K562 (cell line): ENCODE data around the gene ABCG1. TPM values are rescaled to one million over a fixed set of nuclear protein-coding genes. Genes with fewer than 3 reads are reported as not detected.

Experiments
- ATAC-seq: fragments of 200-7000 bp; cut with Tn5 transposase; 3 replicates; pipeline ENCODE4 v1.9.1; 2020; ENCODE audit warnings: moderate library complexity
- BruUV-seq: library from RNA; stranded (reverse); fragments of 400-500 nt; replicated peaks from 2 replicates; lab custom pipeline; 2021; lab: Mats Ljungman, UMichigan
- CTCF ChIA-PET: fragments of 300-600 bp; formaldehyde crosslinking; extraction: SDS; loops from one replicate; lab custom pipeline; 2021; ENCODE audit warnings: low intra/inter-chr PET ratio; lab: Yijun Ruan, JAX
- POLR2A ChIA-PET: fragments of 300-600, 350-650 bp; sonication (Branson Sonifier 250); formaldehyde crosslinking; extraction: SDS; loops from one replicate; lab custom pipeline; 2021; ENCODE audit warnings: antibody characterized with exemption, inconsistent platforms; lab: Yijun Ruan, JAX
- DNase-seq, 4 experiments: peaks; one replicate each; pipeline versions ENCODE4 v3.0.0 to v3.0.0-alpha.2; 2011 to 2018; ENCODE audit warnings: low spot score in 3 of 4, mixed read lengths in 3 of 4; ENCODE audit errors: extremely low read depth in 1 of 4
- FAIRE-seq: peaks from 2 replicates; lab custom pipeline; 2011; peaks lifted over from hg19 to GRCh38; lab: Jason Lieb, UNC
- H2AFZ ChIP-seq: 2 replicates; pipeline ENCODE4 v1.6.0; 2011; ENCODE audit warnings: low read depth, low read length, control low read depth, inconsistent platforms
- H3K27ac ChIP-seq: fragments of 200-600 bp; 3 replicates; pipeline ENCODE4 v1.8.0; 2011; ENCODE audit warnings: low read depth, mild to moderate bottlenecking, control low read depth, inconsistent platforms, low read length, moderate library complexity, mixed read lengths; ENCODE audit errors: extremely low read depth
- H3K27me3 ChIP-seq, 2 experiments: fragments of 300-600 bp in 1 of 2; 2 replicates in 1 of 2; 3 replicates in 1 of 2; pipeline versions ENCODE4 v1.6.0 to v1.8.0; 2011; ENCODE audit warnings: inconsistent platforms in 2 of 2, low read length in 2 of 2, mild to moderate bottlenecking in 1 of 2, mixed read lengths in 1 of 2, moderate library complexity in 1 of 2; ENCODE audit not compliant: control insufficient read depth in 2 of 2, insufficient read depth in 2 of 2
- H3K36me3 ChIP-seq: fragments of 300-600 bp; 3 replicates; pipeline ENCODE4 v1.8.0; 2011; ENCODE audit warnings: mild to moderate bottlenecking, low read length, inconsistent platforms; ENCODE audit not compliant: control insufficient read depth, insufficient read depth
- H3K4me1 ChIP-seq, 2 experiments: fragments of 200-600 bp in 1 of 2; replicated peaks in 1 of 2; 2 replicates in 1 of 2; 3 replicates in 1 of 2; pipeline versions ENCODE4 v1.5.1 to v1.8.0; 2011; ENCODE audit warnings: inconsistent platforms in 2 of 2, low read length in 2 of 2, mild to moderate bottlenecking in 1 of 2, mixed read lengths in 1 of 2, moderate library complexity in 1 of 2; ENCODE audit not compliant: control insufficient read depth in 2 of 2, insufficient read depth in 2 of 2
- H3K4me2 ChIP-seq: 2 replicates; pipeline ENCODE4 v1.6.1; 2011; ENCODE audit warnings: low read length, control low read depth, inconsistent platforms, mixed read lengths; ENCODE audit not compliant: insufficient read depth
- H3K4me3 ChIP-seq: fragments of 200-600 bp; sonication (generic), shearing (Covaris generic); 2 replicates; pipeline ENCODE4 v1.5.1; 2016; ENCODE audit warnings: control low read depth, inconsistent platforms
- H3K79me2 ChIP-seq: fragments of 200-600 bp; 3 replicates; pipeline ENCODE4 v1.8.0; 2011; ENCODE audit warnings: low read length, inconsistent platforms; ENCODE audit not compliant: control insufficient read depth, insufficient read depth
- H3K9ac ChIP-seq, 2 experiments: 2 replicates each; pipeline versions ENCODE4 v1.6.0 to v1.6.1; 2011; ENCODE audit warnings: low read depth in 2 of 2, low read length in 2 of 2, control low read depth in 1 of 2, inconsistent platforms in 1 of 2, mild to moderate bottlenecking in 1 of 2, mixed read lengths in 1 of 2; ENCODE audit not compliant: insufficient read depth in 1 of 2
- H3K9me1 ChIP-seq: one replicate; pipeline ENCODE4 v1.6.0; 2011; ENCODE audit warnings: inconsistent platforms, mild to moderate bottlenecking, low read length, moderate library complexity; ENCODE audit not compliant: control insufficient read depth, insufficient read depth
- H3K9me3 ChIP-seq: replicated peaks from 2 replicates; pipeline ENCODE4 v1.5.1; 2011; ENCODE audit warnings: low read depth, low read length, inconsistent platforms; ENCODE audit not compliant: control insufficient read depth, insufficient read depth
- H4K20me1 ChIP-seq: replicated peaks from 2 replicates; pipeline ENCODE4 v1.6.1; 2011; ENCODE audit warnings: low read length, inconsistent platforms, mixed read lengths; ENCODE audit not compliant: control insufficient read depth, insufficient read depth
- CREBBP ChIP-seq: IDR thresholded peaks from one replicate; pipeline ENCODE4 v1.6.1; 2012; ENCODE audit warnings: low read depth, mild to moderate bottlenecking, control low read depth, inconsistent platforms, low read length
- GABPB2 ChIP-seq: fragments of 250-450 bp; sonication (Bioruptor Pico); conservative IDR thresholded peaks from 2 replicates; pipeline ENCODE4 v1.5.1; 2021; ENCODE audit warnings: mild to moderate bottlenecking
- KAT7 ChIP-seq: sonication (generic); formaldehyde crosslinking; IDR thresholded peaks from 2 replicates; pipeline ENCODE4 v1.8.0; 2022; ENCODE audit warnings: missing genetic modification reagents, mild to moderate bottlenecking, borderline replicate concordance
- LARP7 ChIP-seq: fragments of 450-650 bp; IDR thresholded peaks from 2 replicates; pipeline ENCODE4 v1.6.1; 2016
- USF1 ChIP-seq: sonication (generic); formaldehyde crosslinking; IDR thresholded peaks from 2 replicates; pipeline ENCODE4 v1.9.0; 2022; ENCODE audit warnings: mild to moderate bottlenecking, missing genetic modification reagents
- ZBTB26 ChIP-seq: fragments of 450-650 bp; formaldehyde crosslinking; IDR thresholded peaks from 2 replicates; pipeline ENCODE4 v1.4.0; 2022; ENCODE audit warnings: missing genetic modification characterization
- ZNF766 ChIP-seq: fragments of 200-800 bp; sonication (Bioruptor generic); conservative IDR thresholded peaks from 2 replicates; pipeline ENCODE4 v1.6.1; 2016; ENCODE audit warnings: missing genetic modification characterization, missing compliant biosample characterization
- WGBS: fragments of 100-300 bp; shearing (Covaris generic); methylation state at CpG from one replicate; pipeline ENCODE4 v1.1.6; 2016; ENCODE audit warnings: low coverage, mixed read lengths; ENCODE audit not compliant: insufficient coverage; ENCODE audit errors: missing lambda C conversion rate; 5-methylcytosine and 5-hydroxymethylcytosine counted together
- in situ Hi-C: fragments of 300-500 bp; cut with MboI; formaldehyde crosslinking; loops from 4 replicates; pipeline ENCODE4 v1.15.0; 2018; ENCODE audit warnings: inconsistent platforms, mixed read lengths
- intact Hi-C: fragments of 100-400 bp; cut with micrococcal nuclease; formaldehyde crosslinking; loops from 2 replicates; pipeline ENCODE4 v1.14.2; 2022
- polyA plus RNA-seq, 8 experiments: library from polyadenylated mRNA; depleted of rRNA in 4 of 8; stranded (reverse) in 5 of 8; unstranded in 3 of 8; fragments of >200 nt; fragmentation: Nextera tagmentation in 2 of 8; fragmentation: Illumina TruSeq in 1 of 8; extraction: Ambion mirVana in 2 of 8; extraction: Trizol in 1 of 8; gene quantifications; 2 replicates each; pipeline versions ENCODE4 v1.2.1 to v1.2.3, GENCODE V29; 2011 to 2014; ENCODE audit warnings: inconsistent platforms in 1 of 8, missing spikeins in 1 of 8
- total RNA-seq, 7 experiments: library from RNA; depleted of rRNA in 6 of 7; stranded (reverse); fragments of >200 nt in 6 of 7; fragmentation: Illumina TruSeq in 2 of 7; extraction: Trizol in 2 of 7; gene quantifications; 2 replicates each; pipeline versions ENCODE4 v1.2.1 to v1.2.3, GENCODE V29; 2011 to 2021; ENCODE audit warnings: low replicate concordance in 1 of 7

ABCG1 gene
- total and polyA plus RNA-seq, 9 of the 15 experiments (the other 6 are each of a cell fraction or from before 2014, with no cell fraction given), result 0.04 to 0.09 TPM; not detected in 7

DNA sequence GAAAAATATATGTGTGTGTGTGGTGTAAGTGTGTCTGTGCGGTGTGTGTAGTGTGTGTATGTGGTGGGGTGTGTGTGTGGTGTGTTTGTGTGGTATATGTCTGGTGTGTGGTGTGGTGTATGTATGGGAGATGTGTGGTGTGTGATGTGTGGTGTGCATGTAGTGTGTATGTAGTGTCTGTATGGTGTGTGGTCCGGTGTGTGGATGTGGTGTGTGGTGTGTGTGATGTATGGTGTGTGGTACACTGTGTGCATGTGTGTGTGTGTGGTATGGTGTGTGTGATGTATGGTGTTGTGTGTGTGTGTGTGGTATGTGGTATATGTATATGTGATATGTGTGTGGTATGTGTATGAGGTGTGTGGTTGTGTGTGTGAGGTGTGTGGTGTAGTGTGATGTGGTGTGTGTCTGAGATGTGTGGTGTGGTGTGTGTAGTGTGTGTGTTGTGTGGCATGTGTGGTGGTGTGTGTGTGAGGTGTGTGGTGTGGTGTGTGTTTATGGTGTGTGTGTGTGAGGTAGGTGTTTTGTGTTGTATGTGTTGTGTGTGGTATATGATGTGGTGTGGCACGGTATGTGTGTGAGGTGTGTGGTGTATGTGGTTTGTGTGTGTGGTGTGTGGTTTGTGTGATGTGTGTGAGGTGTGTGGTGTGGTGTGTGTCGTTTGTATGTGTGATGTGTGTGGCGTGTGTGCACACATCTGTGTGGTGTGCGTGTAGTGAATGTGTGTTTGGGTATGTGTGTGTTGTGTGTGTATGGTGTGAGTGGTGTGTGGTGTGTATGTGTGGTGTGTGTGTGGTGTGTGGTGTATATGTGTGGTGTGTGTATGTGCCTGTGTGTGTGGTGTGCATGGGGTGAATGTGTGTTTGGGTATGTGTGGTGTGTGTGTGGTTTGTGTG lies 35.3 kb upstream of the ABCG1 start:
- H3K79me2 ChIP-seq, result no peaks in the 10 kb centered on the region
- in situ Hi-C loops, result no loop called here
- ChIA-PET CTCF (no interaction called here), POLR2A (no interaction called here)
- H3K4me2 ChIP-seq, result no peak overlapping the region
- intact Hi-C loops, result no loop called here
- no peaks in the 10 kb centered on the region for H3K9me3 ChIP-seq
- no peak overlapping the region for H3K9ac ChIP-seq
- DNase-seq (no peak), FAIRE-seq (peak; percentile 86)
- no peaks in the 10 kb centered on the region for H4K20me1 ChIP-seq
- no peaks in the 10 kb centered on the region for H3K36me3 ChIP-seq
- peak; percentile 40 for TF ChIP-seq CREBBP
- TF ChIP-seq GABPB2, result 0 out of 2 replicates have a peak, but pooled peaks have one; percentile 28
- peak; percentile 34; the same call in 1 of the 2 replicates for TF ChIP-seq USF1 (CRISPR knock-in tag)
- TF ChIP-seq LARP7, result peak; percentile 59; the same call in 1 of the 2 replicates
- no peak for TF ChIP-seq ZNF766
- 0 out of 2 replicates have a peak, but pooled peaks have one; percentile 43 for TF ChIP-seq ZBTB26 (CRISPR knock-in tag)
- no peak for TF ChIP-seq KAT7 (CRISPR knock-in tag)
- TF ChIP-seq, all 486 proteins: peak for 5
- Histone ChIP-seq H3K9me1 (no peaks in the 10 kb centered on the region), H2AFZ (no peak overlapping the region), H3K27me3 (peaks cover under 1 to 8% of the 10 kb centered on the region in 2 experiments; a peak in 3 of 5 replicates), H3K4me1 (no peaks in the 10 kb centered on the region), H3K27ac (no peak overlapping the region), H3K4me3 (no peak overlapping the region)
- no peak for ATAC-seq
- 4% methylated on average over 6 of the region's 6 CpGs for WGBS
- no TSS peak for BruUV-seq
